Measurements from ENCODE around the gene NEDD4L. TPM values are rescaled to one million over a fixed set of nuclear protein-coding genes. Genes with fewer than 3 reads are reported as not detected.
"Not testable (repeated sequence)": the region's sequence is repeated elsewhere in the genome, so short reads cannot be mapped to it uniquely, and the experiment has no call there.

NEDD4L gene
- polyA plus RNA-seq, 1 donor (not counting 4 experiments of a cell fraction or from before 2014, with no cell fraction given), result 52.6 TPM

DNA sequence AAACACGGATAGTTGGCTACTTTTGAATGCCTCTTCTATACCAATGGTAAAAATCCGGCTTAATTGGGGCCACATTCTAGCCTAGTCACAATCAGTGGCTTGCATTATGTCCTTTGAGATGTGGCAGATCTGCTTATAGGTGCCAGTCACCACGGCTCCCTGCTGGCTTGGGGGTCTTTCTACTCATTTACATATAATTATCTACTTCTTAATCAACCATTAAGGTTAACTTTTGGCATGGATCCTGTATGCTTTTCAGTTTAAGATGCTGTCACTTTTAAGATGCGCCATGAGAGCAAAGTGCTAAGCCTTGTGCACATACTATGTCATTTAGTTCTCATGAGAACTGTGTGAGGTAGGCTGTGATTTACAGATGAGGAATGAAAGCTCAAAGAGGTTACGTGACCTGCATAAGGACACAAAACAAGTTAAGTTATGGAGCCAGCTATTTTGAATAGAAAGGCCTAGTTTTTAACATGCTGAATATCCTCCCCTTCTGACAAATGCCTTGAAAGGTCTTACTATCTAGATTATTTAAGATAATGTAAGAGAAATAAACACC, 4.1 kb downstream of the NEDD4L start:
- H3K4me2 ChIP-seq (ENCODE audit: control insufficient read depth, extremely low read depth, insufficient read depth, low read depth, low read length), result no peak overlapping the region
- no peak overlapping the region for H3K27ac ChIP-seq (ENCODE audit: control insufficient read depth, insufficient read depth, low read length)
- H3K4me1 ChIP-seq (ENCODE audit: control insufficient read depth, extremely low read depth, insufficient read depth, low read length), result peaks cover 31% of the 10 kb centered on the region
- TF ChIP-seq EZH2 (IDR thresholded peaks at IDR 0.05; ENCODE audit: low read length), result no peak
- TF ChIP-seq CTCF (optimal IDR thresholded peaks at IDR 0.05 in 1 of 3, IDR thresholded peaks at IDR 0.05 in 1 of 3, conservative IDR thresholded peaks at IDR 0.05 in 1 of 3; ENCODE audit: extremely low read depth in 1 of 3, insufficient read depth in 2 of 3, low read length in 3 of 3), result no peak
- dilution Hi-C loops (cut with MboI; ENCODE audit: extremely low pct_ligation_motif_present, low sequenced_read_pairs), result loop anchor here (25.0 kb wide), 1 partner anchor 161 kb away; no protein-coding TSS in a partner anchor
- peaks cover 47% of the 10 kb centered on the region for H3K79me2 ChIP-seq (ENCODE audit: control insufficient read depth, insufficient read depth, low read length)
- no peaks in the 10 kb centered on the region for H3K36me3 ChIP-seq (ENCODE audit: control insufficient read depth in 2 of 2, extremely low read depth in 1 of 2, insufficient read depth in 2 of 2, low read length in 2 of 2)
- H4K20me1 ChIP-seq (ENCODE audit: control insufficient read depth, extremely low read depth, insufficient read depth, low read length), result no peaks in the 10 kb centered on the region
- no peak overlapping the region for H3K9ac ChIP-seq (ENCODE audit: control insufficient read depth, extremely low read depth, insufficient read depth, low read length)
- H3K4me3 ChIP-seq (ENCODE audit: control insufficient read depth in 2 of 3, extremely low read depth in 1 of 3, insufficient read depth in 2 of 3, low read depth in 1 of 3, low read length in 3 of 3), result no peak overlapping the region
- no peaks in the 10 kb centered on the region for H3K9me3 ChIP-seq (ENCODE audit: control insufficient read depth, low read depth, low read length)
- H2AFZ ChIP-seq (ENCODE audit: control insufficient read depth, low read length), result no peak overlapping the region
- DNase-seq (ENCODE audit: low read depth, low spot score), result no peak
- FAIRE-seq, result no peak
- H3K9me1 ChIP-seq (ENCODE audit: control insufficient read depth, extremely low read depth, insufficient read depth, low read length), result no peaks in the 10 kb centered on the region
- H3K27me3 ChIP-seq (ENCODE audit: control insufficient read depth, extremely low read depth, insufficient read depth, low read length), result no peaks in the 10 kb centered on the region

GRCh38 chr18:58049000-58049688, 5.1 kb downstream of the NEDD4L start:
- no peak overlapping the region for H2AFZ ChIP-seq (ENCODE audit: control insufficient read depth, low read length)
- no peaks in the 10 kb centered on the region for H4K20me1 ChIP-seq (ENCODE audit: control insufficient read depth, extremely low read depth, insufficient read depth, low read length)
- no peak overlapping the region for H3K9ac ChIP-seq (ENCODE audit: control insufficient read depth, extremely low read depth, insufficient read depth, low read length)
- H3K36me3 ChIP-seq (ENCODE audit: control insufficient read depth in 2 of 2, extremely low read depth in 1 of 2, insufficient read depth in 2 of 2, low read length in 2 of 2), result no peaks in the 10 kb centered on the region
- H3K79me2 ChIP-seq (ENCODE audit: control insufficient read depth, insufficient read depth, low read length), result peaks cover 47% of the 10 kb centered on the region
- no peaks in the 10 kb centered on the region for H3K9me1 ChIP-seq (ENCODE audit: control insufficient read depth, extremely low read depth, insufficient read depth, low read length)
- FAIRE-seq (peak; percentile 65), DNase-seq (ENCODE audit: low read depth, low spot score) (no peak)
- no peak overlapping the region for H3K27ac ChIP-seq (ENCODE audit: control insufficient read depth, insufficient read depth, low read length)
- no peaks in the 10 kb centered on the region for H3K27me3 ChIP-seq (ENCODE audit: control insufficient read depth, extremely low read depth, insufficient read depth, low read length)
- no peak overlapping the region for H3K4me2 ChIP-seq (ENCODE audit: control insufficient read depth, extremely low read depth, insufficient read depth, low read depth, low read length)
- peaks cover 32% of the 10 kb centered on the region for H3K4me1 ChIP-seq (ENCODE audit: control insufficient read depth, extremely low read depth, insufficient read depth, low read length)
- H3K9me3 ChIP-seq (ENCODE audit: control insufficient read depth, low read depth, low read length), result no peaks in the 10 kb centered on the region
- TF ChIP-seq EZH2 (IDR thresholded peaks at IDR 0.05; ENCODE audit: low read length) (no peak), CTCF (optimal IDR thresholded peaks at IDR 0.05 in 1 of 3, IDR thresholded peaks at IDR 0.05 in 1 of 3, conservative IDR thresholded peaks at IDR 0.05 in 1 of 3; ENCODE audit: extremely low read depth in 1 of 3, insufficient read depth in 2 of 3, low read length in 3 of 3) (no peak)
- no peak overlapping the region for H3K4me3 ChIP-seq (ENCODE audit: control insufficient read depth in 2 of 3, extremely low read depth in 1 of 3, insufficient read depth in 2 of 3, low read depth in 1 of 3, low read length in 3 of 3)
- dilution Hi-C loops (cut with MboI; ENCODE audit: extremely low pct_ligation_motif_present, low sequenced_read_pairs), result loop anchor here (25.0 kb wide), 1 partner anchor 162 kb away; no protein-coding TSS in a partner anchor

DNA sequence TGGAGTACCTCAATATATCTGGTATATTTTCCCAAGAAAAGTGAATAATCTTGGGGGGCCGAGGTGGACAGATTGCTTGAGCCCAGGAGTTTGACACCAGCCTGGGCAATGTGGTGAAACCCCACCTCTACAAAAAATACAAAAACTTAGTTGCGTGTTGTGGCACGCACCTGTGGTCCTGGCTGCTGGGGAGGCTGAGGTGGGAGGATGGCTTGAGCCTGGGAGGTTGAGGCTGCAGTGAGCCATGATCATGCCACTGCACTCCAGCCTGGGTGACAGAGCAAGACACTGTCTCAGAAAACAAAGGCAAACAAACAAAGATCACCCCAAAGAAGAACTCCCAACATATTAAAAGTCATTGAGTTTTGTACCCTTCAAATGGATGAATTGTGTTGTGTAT, 6.9 kb downstream of the NEDD4L start:
- dilution Hi-C loops (cut with MboI; ENCODE audit: extremely low pct_ligation_motif_present, low sequenced_read_pairs); H3K27me3 ChIP-seq (ENCODE audit: control insufficient read depth, extremely low read depth, insufficient read depth, low read length); H3K27ac ChIP-seq (ENCODE audit: control insufficient read depth, insufficient read depth, low read length); FAIRE-seq; H3K36me3 ChIP-seq (ENCODE audit: control insufficient read depth in 2 of 2, extremely low read depth in 1 of 2, insufficient read depth in 2 of 2, low read length in 2 of 2); DNase-seq (ENCODE audit: low read depth, low spot score); H3K9me3 ChIP-seq (ENCODE audit: control insufficient read depth, low read depth, low read length); H3K9me1 ChIP-seq (ENCODE audit: control insufficient read depth, extremely low read depth, insufficient read depth, low read length); H3K4me3 ChIP-seq (ENCODE audit: control insufficient read depth in 2 of 3, extremely low read depth in 1 of 3, insufficient read depth in 2 of 3, low read depth in 1 of 3, low read length in 3 of 3); H4K20me1 ChIP-seq (ENCODE audit: control insufficient read depth, extremely low read depth, insufficient read depth, low read length); H3K4me2 ChIP-seq (ENCODE audit: control insufficient read depth, extremely low read depth, insufficient read depth, low read depth, low read length); H2AFZ ChIP-seq (ENCODE audit: control insufficient read depth, low read length); H3K9ac ChIP-seq (ENCODE audit: control insufficient read depth, extremely low read depth, insufficient read depth, low read length): not testable (repeated sequence)
- Histone ChIP-seq H3K79me2 (ENCODE audit: control insufficient read depth, insufficient read depth, low read length) (peaks cover 46% of the 10 kb centered on the region), H3K4me1 (ENCODE audit: control insufficient read depth, extremely low read depth, insufficient read depth, low read length) (peaks cover 41% of the 10 kb centered on the region)

All from keratinocyte (primary cell).